OCI-LY3 (cell line): Measurements from ENCODE around the gene KLHL6.
"Not testable (repeated sequence)": the region's sequence is repeated elsewhere in the genome, so short reads cannot be mapped to it uniquely, and the experiment has no call there.

Source experiments
- H2AFZ ChIP-seq: fragments of 200-600, 300-600 bp; shearing (Covaris generic); 2 replicates; pipeline ENCODE4 v1.6.0; 2014; ENCODE audit warnings: antibody characterized with exemption, low read depth, low read length
- H3K27ac ChIP-seq: fragments of 200-600, 300-600 bp; sonication (generic); 2 replicates; pipeline ENCODE4 v1.5.1; 2014; ENCODE audit warnings: mild to moderate bottlenecking, low read length, moderate library complexity, mixed read lengths
- H3K27me3 ChIP-seq: fragments of 200-600, 300-600 bp; sonication (generic); 2 replicates; pipeline ENCODE4 v1.6.1; 2014; ENCODE audit warnings: low read depth, low read length, mixed read lengths
- H3K36me3 ChIP-seq: fragments of 200-600, 300-600 bp; sonication (generic); replicated peaks from 2 replicates; pipeline ENCODE3; 2014; ENCODE audit warnings: low read depth, low read length, mixed read lengths
- H3K4me1 ChIP-seq: fragments of 300-600, 200-600 bp; sonication (generic); 2 replicates; pipeline ENCODE4 v1.6.1; 2014; ENCODE audit warnings: low read length, mixed read lengths
- H3K4me2 ChIP-seq: fragments of 200-600, 300-600 bp; sonication (generic); 2 replicates; pipeline ENCODE4 v1.6.1; 2014; ENCODE audit warnings: low read length, mixed read lengths
- H3K4me3 ChIP-seq: fragments of 300-600, 200-600 bp; sonication (generic); 2 replicates; pipeline ENCODE4 v1.5.1; 2014; ENCODE audit warnings: antibody characterized with exemption, mild to moderate bottlenecking, low read length, moderate library complexity
- H3K79me2 ChIP-seq: fragments of 300-600, 200-600 bp; shearing (Covaris generic); 2 replicates; pipeline ENCODE4 v1.6.1; 2014; ENCODE audit warnings: mild to moderate bottlenecking, low read length, mixed read lengths
- H3K9ac ChIP-seq: fragments of 300-600, 200-600 bp; shearing (Covaris generic); 2 replicates; pipeline ENCODE4 v1.6.0; 2014; ENCODE audit warnings: mild to moderate bottlenecking, low read length, moderate library complexity
- H3K9me3 ChIP-seq: fragments of 200-600, 300-600 bp; shearing (Covaris generic); 2 replicates; pipeline ENCODE4 v1.6.1; 2014; ENCODE audit warnings: low read length, mixed read lengths; ENCODE audit not compliant: insufficient read depth
- H4K20me1 ChIP-seq: fragments of 200-600, 300-600 bp; sonication (generic); 2 replicates; pipeline ENCODE4 v1.6.1; 2016; ENCODE audit warnings: low read length, mixed read lengths; ENCODE audit not compliant: insufficient read depth
- EZH2phosphoT487 ChIP-seq: fragments of 200-600 bp; shearing (Covaris generic); IDR thresholded peaks from 2 replicates; pipeline ENCODE4 v1.6.1; 2018; ENCODE audit warnings: antibody characterized with exemption, mixed run types, low read depth
- TF ChIP-seq, protein P1 (sequence below): fragments of 200-600, 300-600 bp; sonication (generic); IDR thresholded peaks from 2 replicates; pipeline ENCODE4 v1.5.1; 2014; ENCODE audit warnings: antibody characterized with exemption, low read length, low read depth

The KLHL6 gene

DNA sequence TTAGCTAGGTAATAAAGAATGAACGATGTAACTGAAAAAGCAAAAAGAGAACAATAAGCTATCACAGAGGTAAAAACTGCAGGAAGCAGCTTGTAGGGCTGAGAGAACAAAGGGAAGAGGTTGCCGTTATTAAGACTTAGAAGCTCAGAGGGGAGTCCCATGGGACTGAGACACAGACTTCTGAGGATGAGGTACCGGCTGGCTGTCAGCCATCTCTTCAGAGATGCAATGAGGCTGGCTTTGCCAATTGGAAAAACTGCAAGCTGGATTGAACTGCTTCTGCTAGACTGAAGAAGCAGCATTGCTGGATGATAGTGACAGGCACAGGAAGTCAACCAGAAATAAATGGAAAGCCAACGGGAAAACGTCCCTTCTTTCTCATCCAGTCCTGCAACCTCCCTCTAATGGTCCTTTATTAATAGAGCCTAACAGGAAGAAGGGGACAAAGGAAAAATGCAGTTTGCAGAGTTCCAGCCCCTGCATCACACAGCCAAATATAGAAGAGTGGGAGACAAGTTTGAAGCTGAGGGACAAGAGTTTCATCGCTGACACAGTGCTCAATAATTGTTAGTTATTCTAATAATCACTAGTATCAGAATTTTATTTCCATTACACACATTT, 21.1 kb upstream of the KLHL6 start:
- TF ChIP-seq, protein P1, sequence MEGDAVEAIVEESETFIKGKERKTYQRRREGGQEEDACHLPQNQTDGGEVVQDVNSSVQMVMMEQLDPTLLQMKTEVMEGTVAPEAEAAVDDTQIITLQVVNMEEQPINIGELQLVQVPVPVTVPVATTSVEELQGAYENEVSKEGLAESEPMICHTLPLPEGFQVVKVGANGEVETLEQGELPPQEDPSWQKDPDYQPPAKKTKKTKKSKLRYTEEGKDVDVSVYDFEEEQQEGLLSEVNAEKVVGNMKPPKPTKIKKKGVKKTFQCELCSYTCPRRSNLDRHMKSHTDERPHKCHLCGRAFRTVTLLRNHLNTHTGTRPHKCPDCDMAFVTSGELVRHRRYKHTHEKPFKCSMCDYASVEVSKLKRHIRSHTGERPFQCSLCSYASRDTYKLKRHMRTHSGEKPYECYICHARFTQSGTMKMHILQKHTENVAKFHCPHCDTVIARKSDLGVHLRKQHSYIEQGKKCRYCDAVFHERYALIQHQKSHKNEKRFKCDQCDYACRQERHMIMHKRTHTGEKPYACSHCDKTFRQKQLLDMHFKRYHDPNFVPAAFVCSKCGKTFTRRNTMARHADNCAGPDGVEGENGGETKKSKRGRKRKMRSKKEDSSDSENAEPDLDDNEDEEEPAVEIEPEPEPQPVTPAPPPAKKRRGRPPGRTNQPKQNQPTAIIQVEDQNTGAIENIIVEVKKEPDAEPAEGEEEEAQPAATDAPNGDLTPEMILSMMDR: no peak
- TF ChIP-seq EZH2phosphoT487: no peak
- Histone ChIP-seq H3K9me3 (no peaks in the 10 kb centered on the region), H3K4me1 (peaks cover 74% of the 10 kb centered on the region), H3K4me2 (peak overlapping the region; percentile 3), H3K36me3 (no peaks in the 10 kb centered on the region), H2AFZ (no peak overlapping the region), H4K20me1 (no peaks in the 10 kb centered on the region), H3K4me3 (no peak overlapping the region), H3K27ac (no peak overlapping the region), H3K9ac (no peak overlapping the region), H3K79me2 (no peaks in the 10 kb centered on the region), H3K27me3 (peaks cover 42% of the 10 kb centered on the region)

DNA sequence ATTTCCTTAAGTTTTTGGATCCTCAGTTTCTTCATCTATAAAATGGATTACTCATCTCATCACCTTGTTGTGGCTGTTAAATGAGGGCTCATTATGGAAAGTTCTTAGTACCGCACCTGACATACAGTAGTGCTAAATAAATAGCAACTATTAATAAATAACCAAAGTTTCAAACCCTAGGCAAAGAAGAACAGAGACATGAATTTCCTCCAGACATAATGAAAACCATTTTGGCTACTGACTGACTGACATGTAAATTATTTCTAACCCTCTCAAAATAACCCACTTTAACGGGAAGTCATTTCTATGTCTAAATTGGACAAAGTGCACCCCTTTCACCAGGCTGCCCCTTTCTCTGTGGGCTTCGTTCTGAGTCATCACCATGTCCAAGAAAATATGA, 17.4 kb upstream of the KLHL6 start:
- Histone ChIP-seq H3K4me1 (peaks cover 70% of the 10 kb centered on the region), H3K27me3 (peaks cover 22% of the 10 kb centered on the region), H3K36me3 (no peaks in the 10 kb centered on the region), H3K4me2 (peak overlapping the region; percentile 57), H3K27ac (peak overlapping the region; percentile 84), H3K9me3 (no peaks in the 10 kb centered on the region), H2AFZ (no peak overlapping the region), H3K9ac (no peak overlapping the region; the same call in 1 of the 2 replicates), H4K20me1 (no peaks in the 10 kb centered on the region), H3K79me2 (no peaks in the 10 kb centered on the region), H3K4me3 (peak overlapping the region; percentile 23)
- no peak for TF ChIP-seq EZH2phosphoT487
- TF ChIP-seq, protein P1: no peak

DNA sequence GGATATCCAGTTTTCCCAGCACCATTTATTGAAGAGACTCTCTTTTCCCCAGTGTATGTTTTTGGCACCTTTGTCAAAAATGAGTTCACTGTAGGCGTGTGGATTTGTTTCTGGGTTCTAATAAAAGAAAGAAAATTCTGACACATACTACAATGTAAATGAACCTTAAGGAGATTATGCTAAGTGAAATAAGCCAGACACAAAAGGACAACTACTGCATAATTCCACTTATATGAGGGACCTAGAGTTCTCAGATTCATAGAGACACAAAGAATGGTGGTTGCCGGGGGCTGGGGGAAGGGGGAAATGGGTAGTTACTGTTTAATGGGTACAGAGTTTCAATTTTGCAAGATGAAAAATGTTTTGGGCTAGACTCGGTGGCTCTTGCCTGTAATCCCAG, 14.7 kb upstream of the KLHL6 start:
- not testable (repeated sequence) for H2AFZ ChIP-seq, H3K79me2 ChIP-seq, H3K27ac ChIP-seq, H3K9ac ChIP-seq, H3K9me3 ChIP-seq, H4K20me1 ChIP-seq, H3K27me3 ChIP-seq, H3K36me3 ChIP-seq
- peak overlapping the region; percentile 1; the same call in 1 of the 2 replicates for H3K4me3 ChIP-seq
- H3K4me1 ChIP-seq: peaks cover 65% of the 10 kb centered on the region
- H3K4me2 ChIP-seq: peak overlapping the region; percentile 34

DNA sequence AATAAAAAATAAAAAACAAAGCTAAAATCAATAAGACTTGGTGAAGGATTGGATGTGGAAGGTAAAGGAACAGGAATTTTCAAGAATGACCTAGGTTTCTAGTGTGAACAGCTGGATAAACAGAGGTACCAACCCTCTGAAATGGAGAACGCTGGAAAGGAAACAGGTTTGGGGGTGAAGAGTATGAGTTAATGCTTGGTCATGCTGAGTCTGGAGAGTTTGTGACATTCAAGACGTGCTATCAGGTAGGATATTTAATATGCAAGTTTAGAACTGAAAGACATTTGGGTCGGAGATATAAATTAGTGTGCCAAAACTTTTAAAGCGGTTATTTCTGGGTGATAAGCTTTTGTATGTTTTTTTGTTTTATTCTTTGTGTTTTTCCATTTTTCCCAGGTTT, 11.4 kb upstream of the KLHL6 start:
- H4K20me1 ChIP-seq: no peaks in the 10 kb centered on the region
- no peaks in the 10 kb centered on the region for H3K36me3 ChIP-seq
- no peaks in the 10 kb centered on the region for H3K79me2 ChIP-seq
- no peak for TF ChIP-seq EZH2phosphoT487
- TF ChIP-seq, protein P1: no peak
- no peak overlapping the region for H2AFZ ChIP-seq
- peaks cover 70% of the 10 kb centered on the region for H3K4me1 ChIP-seq
- H3K4me3 ChIP-seq: no peak overlapping the region
- 0 out of 2 replicates have a peak, but pooled peaks cover 4% of the 10 kb centered on the region for H3K27me3 ChIP-seq
- no peak overlapping the region for H3K4me2 ChIP-seq
- no peak overlapping the region for H3K9ac ChIP-seq
- H3K9me3 ChIP-seq: no peaks in the 10 kb centered on the region
- no peak overlapping the region for H3K27ac ChIP-seq
